Astrocyte of the cerebellum (primary cell): ENCODE measurements around the gene COL4A6.
"Not testable (repeated sequence)": the region's sequence is repeated elsewhere in the genome, so short reads cannot be mapped to it uniquely, and the experiment has no call there.

Source experiments
- DNase-seq: peaks from one replicate; pipeline ENCODE4 v3.0.0-alpha.2; 2011; ENCODE audit warnings: low read depth
- H3K4me3 ChIP-seq: 2 replicates; pipeline ENCODE4 v1.5.1; 2011; ENCODE audit warnings: mild to moderate bottlenecking, low read depth, low read length, moderate library complexity
- CTCF ChIP-seq: IDR thresholded peaks from 2 replicates; pipeline ENCODE4 v1.5.1; 2012; ENCODE audit warnings: low read length, low read depth, moderate library complexity, mild to moderate bottlenecking; ENCODE audit errors: missing control alignments
- in situ Hi-C: cut with HindIII; loops from 2 replicates; pipeline ENCODE4 v1.10.0; 2017; ENCODE audit warnings: low sequenced_read_pairs

The COL4A6 gene

GRCh38 chrX:108438110-108438623 lies at the start of gene COL4A6:
TSS of gene COL4A6 (minus strand) at chrX:108438422. CDS start at chrX:108438196, 226 bp downstream.
- in situ Hi-C loops: no loop called here
- peak within 1 kb of the TSS; percentile 68 for H3K4me3 ChIP-seq
- no peak for DNase-seq
- TF ChIP-seq CTCF: no peak

- H3K4me3 ChIP-seq: no peak overlapping the region
- no peak for TF ChIP-seq CTCF
- in situ Hi-C loops: no loop called here
- no peak for DNase-seq
These were observed 47.7 kb upstream of the COL4A6 start for GRCh38 chrX:108485960-108486359.

GRCh38 chrX:108484251-108484650 lies 46.0 kb upstream of the COL4A6 start:
- DNase-seq: no peak
- in situ Hi-C loops: no loop called here
- H3K4me3 ChIP-seq: no peak overlapping the region
- TF ChIP-seq CTCF: no peak

- DNase-seq, in situ Hi-C loops, H3K4me3 ChIP-seq: not testable (repeated sequence)
These were observed 43.3 kb upstream of the COL4A6 start for GRCh38 chrX:108481528-108481927.

- in situ Hi-C loops: no loop called here
- no peak for DNase-seq
- H3K4me3 ChIP-seq: no peak overlapping the region
- no peak for TF ChIP-seq CTCF
These were observed 35.8 kb upstream of the COL4A6 start for GRCh38 chrX:108473979-108474378.

GRCh38 chrX:108468486-108468885 lies 30.3 kb upstream of the COL4A6 start:
- no peak for TF ChIP-seq CTCF
- H3K4me3 ChIP-seq: no peak overlapping the region
- DNase-seq: peak; percentile 79
- in situ Hi-C loops: no loop called here

- peak; percentile 24 for DNase-seq
- no peak for TF ChIP-seq CTCF
- H3K4me3 ChIP-seq: no peak overlapping the region
- in situ Hi-C loops: no loop called here
These were observed 26.4 kb upstream of the COL4A6 start for GRCh38 chrX:108464604-108465003.
